Hepatocyte (in vitro differentiated cells): Measurements from ENCODE around the gene POLQ.

Experiments
- EZH2 ChIP-seq: fragments of 200-600 bp; sonication (generic); IDR thresholded peaks from 2 replicates; pipeline ENCODE4 v1.6.1; 2016; ENCODE audit warnings: antibody characterized with exemption, mild to moderate bottlenecking, borderline replicate concordance
- EZH2phosphoT487 ChIP-seq: fragments of 200-600 bp; sonication (generic); IDR thresholded peaks from one replicate; pipeline ENCODE4 v1.6.1; 2018; ENCODE audit warnings: antibody characterized with exemption, mild to moderate bottlenecking, low read depth, moderate library complexity; ENCODE audit not compliant: unreplicated experiment, severe bottlenecking
- TF ChIP-seq, protein P1 (sequence below): fragments of 200-600 bp; sonication (generic); IDR thresholded peaks from 2 replicates; pipeline ENCODE4 v1.5.1; 2016; ENCODE audit warnings: antibody characterized with exemption, mild to moderate bottlenecking; ENCODE audit not compliant: poor library complexity

DNA sequence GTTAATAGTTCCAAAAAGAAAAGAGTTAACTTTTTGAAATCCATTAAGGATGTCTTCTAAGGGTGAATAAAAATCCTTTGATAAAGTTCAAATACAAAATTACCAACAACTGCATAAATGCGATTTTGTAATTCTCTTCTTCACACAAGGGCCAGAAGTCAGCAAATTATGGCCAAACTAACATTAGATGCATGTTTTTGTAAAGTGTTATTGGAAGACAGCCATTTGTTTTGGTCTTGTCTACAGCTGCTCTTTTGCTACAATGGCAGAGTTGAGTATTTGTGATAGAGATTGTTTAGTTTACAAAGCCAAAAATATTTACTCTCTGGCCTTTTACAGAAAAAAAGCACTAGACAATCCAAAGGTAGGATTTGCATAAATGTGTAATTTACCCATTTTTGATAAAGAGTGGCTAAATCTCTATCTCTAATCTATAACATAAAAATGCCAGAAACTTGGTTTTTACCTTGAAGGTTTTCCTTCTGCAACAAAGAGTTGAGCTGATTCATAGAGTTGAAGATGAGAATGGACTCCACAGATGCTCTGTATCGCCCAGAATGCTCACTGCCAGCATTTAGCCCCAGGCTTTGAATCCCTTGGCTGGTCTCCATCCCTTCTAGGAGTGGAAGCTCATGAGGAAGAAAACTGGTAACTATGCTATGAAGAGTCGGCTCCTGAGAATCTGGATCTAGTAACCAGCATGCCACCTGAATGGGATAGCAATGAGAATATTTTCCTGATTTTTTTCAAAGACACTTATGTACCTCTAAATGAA is 64.5 kb downstream of the POLQ start:
- TF ChIP-seq, protein P1, sequence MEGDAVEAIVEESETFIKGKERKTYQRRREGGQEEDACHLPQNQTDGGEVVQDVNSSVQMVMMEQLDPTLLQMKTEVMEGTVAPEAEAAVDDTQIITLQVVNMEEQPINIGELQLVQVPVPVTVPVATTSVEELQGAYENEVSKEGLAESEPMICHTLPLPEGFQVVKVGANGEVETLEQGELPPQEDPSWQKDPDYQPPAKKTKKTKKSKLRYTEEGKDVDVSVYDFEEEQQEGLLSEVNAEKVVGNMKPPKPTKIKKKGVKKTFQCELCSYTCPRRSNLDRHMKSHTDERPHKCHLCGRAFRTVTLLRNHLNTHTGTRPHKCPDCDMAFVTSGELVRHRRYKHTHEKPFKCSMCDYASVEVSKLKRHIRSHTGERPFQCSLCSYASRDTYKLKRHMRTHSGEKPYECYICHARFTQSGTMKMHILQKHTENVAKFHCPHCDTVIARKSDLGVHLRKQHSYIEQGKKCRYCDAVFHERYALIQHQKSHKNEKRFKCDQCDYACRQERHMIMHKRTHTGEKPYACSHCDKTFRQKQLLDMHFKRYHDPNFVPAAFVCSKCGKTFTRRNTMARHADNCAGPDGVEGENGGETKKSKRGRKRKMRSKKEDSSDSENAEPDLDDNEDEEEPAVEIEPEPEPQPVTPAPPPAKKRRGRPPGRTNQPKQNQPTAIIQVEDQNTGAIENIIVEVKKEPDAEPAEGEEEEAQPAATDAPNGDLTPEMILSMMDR: no peak
- TF ChIP-seq EZH2 (no peak), EZH2phosphoT487 (no peak)
